ENCODE results near the gene CNTNAP2.

The CNTNAP2 gene

DNA sequence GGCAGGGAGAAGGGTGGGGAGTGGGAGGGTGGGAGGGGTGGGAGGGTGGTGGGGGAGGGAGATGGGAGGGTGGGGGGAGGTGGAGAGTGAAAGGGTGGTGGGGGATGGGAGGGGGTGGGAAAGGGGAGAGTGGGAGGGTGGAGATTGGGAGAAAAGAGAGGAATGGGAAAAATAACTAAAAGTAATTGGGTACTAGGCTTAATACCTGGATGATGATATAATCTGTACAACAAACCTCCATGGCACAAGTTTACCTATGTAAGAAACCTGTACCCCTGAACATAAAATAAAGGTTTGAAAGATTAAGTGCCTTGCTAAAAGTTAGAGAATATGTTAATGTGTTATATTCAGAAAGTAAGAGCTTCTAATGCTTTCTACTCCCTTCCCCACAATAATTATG, 564.9 kb downstream of the CNTNAP2 start:
- ChIA-PET CTCF (interaction anchor here (0.5 kb wide), 1 partner anchor 560 kb away, joined by 3 read pairs; no protein-coding TSS in a partner anchor), POLR2A (no interaction called here)
- Histone ChIP-seq H3K9me3 (ENCODE audit: control insufficient read depth, insufficient read depth, low read depth, low read length) (no peaks in the 10 kb centered on the region), H3K4me1 (ENCODE audit: control insufficient read depth, insufficient read depth, low read length) (peaks cover 6% of the 10 kb centered on the region), H3K36me3 (ENCODE audit: control insufficient read depth in 2 of 2, insufficient read depth in 1 of 2, low read length in 2 of 2) (no peaks in the 10 kb centered on the region), H3K4me3 (ENCODE audit: low read depth, low read length) (no peak overlapping the region), H3K27ac (ENCODE audit: extremely low read depth, low read depth, low read length) (no peak overlapping the region)
- TF ChIP-seq ZNF747 (tag by site-specific recombination; IDR thresholded peaks at IDR 0.05) (no peak), ZNF140 (tag by site-specific recombination; IDR thresholded peaks at IDR 0.05) (no peak), ZBTB8A (tag by site-specific recombination; IDR thresholded peaks at IDR 0.05) (no peak), ZNF585B (tag by site-specific recombination; IDR thresholded peaks at IDR 0.05) (no peak), SCRT1 (tag by site-specific recombination; IDR thresholded peaks at IDR 0.05; ENCODE audit: borderline replicate concordance) (no peak), ZNF514 (tag by site-specific recombination; IDR thresholded peaks at IDR 0.05) (no peak), GLI2 (tag by site-specific recombination; IDR thresholded peaks at IDR 0.05; ENCODE audit: borderline replicate concordance, low read depth) (no peak), MZF1 (tag by site-specific recombination; IDR thresholded peaks at IDR 0.05; ENCODE audit: borderline replicate concordance) (no peak), ZNF76 (tag by site-specific recombination; IDR thresholded peaks at IDR 0.05; ENCODE audit: borderline replicate concordance, low read depth) (no peak), ZNF624 (tag by site-specific recombination; IDR thresholded peaks at IDR 0.05) (no peak)
- TF ChIP-seq, protein P1, sequence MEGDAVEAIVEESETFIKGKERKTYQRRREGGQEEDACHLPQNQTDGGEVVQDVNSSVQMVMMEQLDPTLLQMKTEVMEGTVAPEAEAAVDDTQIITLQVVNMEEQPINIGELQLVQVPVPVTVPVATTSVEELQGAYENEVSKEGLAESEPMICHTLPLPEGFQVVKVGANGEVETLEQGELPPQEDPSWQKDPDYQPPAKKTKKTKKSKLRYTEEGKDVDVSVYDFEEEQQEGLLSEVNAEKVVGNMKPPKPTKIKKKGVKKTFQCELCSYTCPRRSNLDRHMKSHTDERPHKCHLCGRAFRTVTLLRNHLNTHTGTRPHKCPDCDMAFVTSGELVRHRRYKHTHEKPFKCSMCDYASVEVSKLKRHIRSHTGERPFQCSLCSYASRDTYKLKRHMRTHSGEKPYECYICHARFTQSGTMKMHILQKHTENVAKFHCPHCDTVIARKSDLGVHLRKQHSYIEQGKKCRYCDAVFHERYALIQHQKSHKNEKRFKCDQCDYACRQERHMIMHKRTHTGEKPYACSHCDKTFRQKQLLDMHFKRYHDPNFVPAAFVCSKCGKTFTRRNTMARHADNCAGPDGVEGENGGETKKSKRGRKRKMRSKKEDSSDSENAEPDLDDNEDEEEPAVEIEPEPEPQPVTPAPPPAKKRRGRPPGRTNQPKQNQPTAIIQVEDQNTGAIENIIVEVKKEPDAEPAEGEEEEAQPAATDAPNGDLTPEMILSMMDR (tag by site-specific recombination; IDR thresholded peaks at IDR 0.05), result no peak
- TF ChIP-seq, protein P2, sequence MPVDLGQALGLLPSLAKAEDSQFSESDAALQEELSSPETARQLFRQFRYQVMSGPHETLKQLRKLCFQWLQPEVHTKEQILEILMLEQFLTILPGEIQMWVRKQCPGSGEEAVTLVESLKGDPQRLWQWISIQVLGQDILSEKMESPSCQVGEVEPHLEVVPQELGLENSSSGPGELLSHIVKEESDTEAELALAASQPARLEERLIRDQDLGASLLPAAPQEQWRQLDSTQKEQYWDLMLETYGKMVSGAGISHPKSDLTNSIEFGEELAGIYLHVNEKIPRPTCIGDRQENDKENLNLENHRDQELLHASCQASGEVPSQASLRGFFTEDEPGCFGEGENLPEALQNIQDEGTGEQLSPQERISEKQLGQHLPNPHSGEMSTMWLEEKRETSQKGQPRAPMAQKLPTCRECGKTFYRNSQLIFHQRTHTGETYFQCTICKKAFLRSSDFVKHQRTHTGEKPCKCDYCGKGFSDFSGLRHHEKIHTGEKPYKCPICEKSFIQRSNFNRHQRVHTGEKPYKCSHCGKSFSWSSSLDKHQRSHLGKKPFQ (tag by site-specific recombination; IDR thresholded peaks at IDR 0.05), result no peak
- TF ChIP-seq, protein P3, sequence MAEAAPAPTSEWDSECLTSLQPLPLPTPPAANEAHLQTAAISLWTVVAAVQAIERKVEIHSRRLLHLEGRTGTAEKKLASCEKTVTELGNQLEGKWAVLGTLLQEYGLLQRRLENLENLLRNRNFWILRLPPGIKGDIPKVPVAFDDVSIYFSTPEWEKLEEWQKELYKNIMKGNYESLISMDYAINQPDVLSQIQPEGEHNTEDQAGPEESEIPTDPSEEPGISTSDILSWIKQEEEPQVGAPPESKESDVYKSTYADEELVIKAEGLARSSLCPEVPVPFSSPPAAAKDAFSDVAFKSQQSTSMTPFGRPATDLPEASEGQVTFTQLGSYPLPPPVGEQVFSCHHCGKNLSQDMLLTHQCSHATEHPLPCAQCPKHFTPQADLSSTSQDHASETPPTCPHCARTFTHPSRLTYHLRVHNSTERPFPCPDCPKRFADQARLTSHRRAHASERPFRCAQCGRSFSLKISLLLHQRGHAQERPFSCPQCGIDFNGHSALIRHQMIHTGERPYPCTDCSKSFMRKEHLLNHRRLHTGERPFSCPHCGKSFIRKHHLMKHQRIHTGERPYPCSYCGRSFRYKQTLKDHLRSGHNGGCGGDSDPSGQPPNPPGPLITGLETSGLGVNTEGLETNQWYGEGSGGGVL (tag by site-specific recombination; IDR thresholded peaks at IDR 0.05), result no peak

DNA sequence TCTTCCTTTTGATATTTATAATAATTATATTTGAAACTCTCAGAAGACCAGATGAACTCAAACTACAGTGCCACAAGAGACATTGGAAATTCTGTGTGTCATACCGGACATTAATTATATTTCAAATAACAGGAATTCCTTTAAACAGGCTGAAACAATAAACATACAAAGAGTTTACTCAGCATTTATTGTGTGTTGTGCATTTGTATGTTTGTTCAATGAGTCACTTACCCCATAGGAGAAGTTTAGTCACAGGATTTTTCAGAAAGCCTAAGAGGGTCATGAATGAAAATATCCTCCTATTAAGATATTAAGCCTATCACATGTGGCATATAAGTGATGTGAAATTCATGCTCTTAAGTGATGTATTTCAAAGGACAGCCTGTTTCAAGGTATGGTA, 566.8 kb downstream of the CNTNAP2 start:
- H3K9me3 ChIP-seq (ENCODE audit: control insufficient read depth, insufficient read depth, low read depth, low read length), result no peaks in the 10 kb centered on the region
- CTCF ChIA-PET, result no interaction called here
- POLR2A ChIA-PET, result no interaction called here
- TF ChIP-seq TRIM28 (IDR thresholded peaks at IDR 0.05; ENCODE audit: borderline replicate concordance, low read length) (no peak), ZNF529 (tag by site-specific recombination; IDR thresholded peaks at IDR 0.05; ENCODE audit: insufficient replicate concordance) (no peak), OSR2 (tag by site-specific recombination; IDR thresholded peaks at IDR 0.05) (no peak), ZBTB21 (tag by site-specific recombination; IDR thresholded peaks at IDR 0.05) (peak; percentile 35; the same call in 1 of the 2 replicates), ZNF132 (tag by site-specific recombination; IDR thresholded peaks at IDR 0.05; ENCODE audit: borderline replicate concordance) (no peak), YY1 (tag by site-specific recombination; IDR thresholded peaks at IDR 0.05) (no peak), ZNF837 (tag by site-specific recombination; IDR thresholded peaks at IDR 0.05) (no peak), ZNF629 (tag by site-specific recombination; IDR thresholded peaks at IDR 0.05) (peak; percentile 65; the same call in 1 of the 2 replicates), FEZF1 (tag by site-specific recombination; IDR thresholded peaks at IDR 0.05) (peak; percentile 76), KLF9 (tag by site-specific recombination; IDR thresholded peaks at IDR 0.05; ENCODE audit: low read depth) (no peak), ZNF341 (tag by site-specific recombination; IDR thresholded peaks at IDR 0.05; ENCODE audit: low read depth) (no peak)
- TF ChIP-seq, protein P4, sequence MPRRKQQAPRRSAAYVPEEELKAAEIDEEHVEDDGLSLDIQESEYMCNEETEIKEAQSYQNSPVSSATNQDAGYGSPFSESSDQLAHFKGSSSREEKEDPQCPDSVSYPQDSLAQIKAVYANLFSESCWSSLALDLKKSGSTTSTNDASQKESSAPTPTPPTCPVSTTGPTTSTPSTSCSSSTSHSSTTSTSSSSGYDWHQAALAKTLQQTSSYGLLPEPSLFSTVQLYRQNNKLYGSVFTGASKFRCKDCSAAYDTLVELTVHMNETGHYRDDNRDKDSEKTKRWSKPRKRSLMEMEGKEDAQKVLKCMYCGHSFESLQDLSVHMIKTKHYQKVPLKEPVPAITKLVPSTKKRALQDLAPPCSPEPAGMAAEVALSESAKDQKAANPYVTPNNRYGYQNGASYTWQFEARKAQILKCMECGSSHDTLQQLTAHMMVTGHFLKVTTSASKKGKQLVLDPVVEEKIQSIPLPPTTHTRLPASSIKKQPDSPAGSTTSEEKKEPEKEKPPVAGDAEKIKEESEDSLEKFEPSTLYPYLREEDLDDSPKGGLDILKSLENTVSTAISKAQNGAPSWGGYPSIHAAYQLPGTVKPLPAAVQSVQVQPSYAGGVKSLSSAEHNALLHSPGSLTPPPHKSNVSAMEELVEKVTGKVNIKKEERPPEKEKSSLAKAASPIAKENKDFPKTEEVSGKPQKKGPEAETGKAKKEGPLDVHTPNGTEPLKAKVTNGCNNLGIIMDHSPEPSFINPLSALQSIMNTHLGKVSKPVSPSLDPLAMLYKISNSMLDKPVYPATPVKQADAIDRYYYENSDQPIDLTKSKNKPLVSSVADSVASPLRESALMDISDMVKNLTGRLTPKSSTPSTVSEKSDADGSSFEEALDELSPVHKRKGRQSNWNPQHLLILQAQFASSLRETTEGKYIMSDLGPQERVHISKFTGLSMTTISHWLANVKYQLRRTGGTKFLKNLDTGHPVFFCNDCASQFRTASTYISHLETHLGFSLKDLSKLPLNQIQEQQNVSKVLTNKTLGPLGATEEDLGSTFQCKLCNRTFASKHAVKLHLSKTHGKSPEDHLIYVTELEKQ (tag by site-specific recombination; IDR thresholded peaks at IDR 0.05; ENCODE audit: borderline replicate concordance), result no peak
- TF ChIP-seq, protein P5, sequence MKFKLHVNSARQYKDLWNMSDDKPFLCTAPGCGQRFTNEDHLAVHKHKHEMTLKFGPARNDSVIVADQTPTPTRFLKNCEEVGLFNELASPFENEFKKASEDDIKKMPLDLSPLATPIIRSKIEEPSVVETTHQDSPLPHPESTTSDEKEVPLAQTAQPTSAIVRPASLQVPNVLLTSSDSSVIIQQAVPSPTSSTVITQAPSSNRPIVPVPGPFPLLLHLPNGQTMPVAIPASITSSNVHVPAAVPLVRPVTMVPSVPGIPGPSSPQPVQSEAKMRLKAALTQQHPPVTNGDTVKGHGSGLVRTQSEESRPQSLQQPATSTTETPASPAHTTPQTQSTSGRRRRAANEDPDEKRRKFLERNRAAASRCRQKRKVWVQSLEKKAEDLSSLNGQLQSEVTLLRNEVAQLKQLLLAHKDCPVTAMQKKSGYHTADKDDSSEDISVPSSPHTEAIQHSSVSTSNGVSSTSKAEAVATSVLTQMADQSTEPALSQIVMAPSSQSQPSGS (tag by site-specific recombination; IDR thresholded peaks at IDR 0.05; ENCODE audit: low read depth), result no peak

More for the DNA sequence above, 566.8 kb downstream of the CNTNAP2 start:
- no peak overlapping the region; the same call in 1 of the 2 replicates for H3K27ac ChIP-seq (ENCODE audit: extremely low read depth, low read depth, low read length)
- no peaks in the 10 kb centered on the region for H3K36me3 ChIP-seq (ENCODE audit: control insufficient read depth in 2 of 2, insufficient read depth in 1 of 2, low read length in 2 of 2)
- H3K4me1 ChIP-seq (ENCODE audit: control insufficient read depth, insufficient read depth, low read length), result peaks cover 6% of the 10 kb centered on the region
- H3K4me3 ChIP-seq (ENCODE audit: low read depth, low read length), result no peak overlapping the region
